ENCODE measurements around the gene MLPH. TPM values are rescaled to one million over a fixed set of nuclear protein-coding genes. Genes with fewer than 3 reads are reported as not detected.

Gene MLPH
- total RNA-seq, 6 experiments from 2014 or later = 20.8 to 52.8 (median 35.1) TPM

DNA sequence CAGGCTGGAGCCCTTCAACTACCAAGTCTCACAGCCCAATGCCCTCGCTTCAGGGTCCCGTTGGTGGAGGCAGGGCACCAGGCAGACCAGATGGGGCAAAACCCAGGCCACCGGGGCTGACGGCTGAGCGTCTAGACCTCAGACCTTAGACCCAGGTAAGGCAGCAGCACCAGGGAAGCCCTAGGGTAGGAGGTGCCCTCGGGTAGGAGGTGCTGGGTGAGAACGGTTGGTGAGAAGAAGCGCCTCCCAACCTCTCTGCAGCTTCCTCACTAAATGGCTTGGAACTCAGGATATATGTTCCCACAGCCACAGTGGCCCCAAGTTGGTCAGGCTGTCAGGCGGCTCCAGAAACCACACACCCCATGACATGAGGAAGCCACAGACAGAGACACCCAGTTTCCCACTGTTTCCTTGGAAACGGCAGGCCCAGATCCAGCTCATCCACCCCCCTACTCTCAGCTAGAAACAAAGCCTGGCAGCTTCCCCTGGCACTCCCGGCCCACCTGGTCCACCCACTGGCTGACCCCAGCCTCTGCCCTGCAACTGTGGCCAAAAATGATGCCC is 13.1 kb upstream of the MLPH start:
- Histone ChIP-seq H3K36me3 (no peaks in the 10 kb centered on the region), H3K4me1 (peaks cover 0 to 16% (median 5%) of the 10 kb centered on the region in 4 donors), H3K27ac (peak overlapping the region in 2 of 3 donors; percentile 94 to 97), H3K9me3 (no peaks in the 10 kb centered on the region), H3K27me3 (no peaks in the 10 kb centered on the region), H3K4me3 (no peak overlapping the region)
- no peak for DNase-seq
- ATAC-seq = no peak
- WGBS (ENCODE audit: insufficient coverage, low coverage, low lambda C conversion rate, missing lambda C conversion rate) = 56% methylated on average over 3 of the region's 11 CpGs
- intact Hi-C loops (cut with DNase I) = no loop called here
- TF ChIP-seq POLR2A (IDR thresholded peaks at IDR 0.05) = peak; percentile 26
- TF ChIP-seq, protein P1, sequence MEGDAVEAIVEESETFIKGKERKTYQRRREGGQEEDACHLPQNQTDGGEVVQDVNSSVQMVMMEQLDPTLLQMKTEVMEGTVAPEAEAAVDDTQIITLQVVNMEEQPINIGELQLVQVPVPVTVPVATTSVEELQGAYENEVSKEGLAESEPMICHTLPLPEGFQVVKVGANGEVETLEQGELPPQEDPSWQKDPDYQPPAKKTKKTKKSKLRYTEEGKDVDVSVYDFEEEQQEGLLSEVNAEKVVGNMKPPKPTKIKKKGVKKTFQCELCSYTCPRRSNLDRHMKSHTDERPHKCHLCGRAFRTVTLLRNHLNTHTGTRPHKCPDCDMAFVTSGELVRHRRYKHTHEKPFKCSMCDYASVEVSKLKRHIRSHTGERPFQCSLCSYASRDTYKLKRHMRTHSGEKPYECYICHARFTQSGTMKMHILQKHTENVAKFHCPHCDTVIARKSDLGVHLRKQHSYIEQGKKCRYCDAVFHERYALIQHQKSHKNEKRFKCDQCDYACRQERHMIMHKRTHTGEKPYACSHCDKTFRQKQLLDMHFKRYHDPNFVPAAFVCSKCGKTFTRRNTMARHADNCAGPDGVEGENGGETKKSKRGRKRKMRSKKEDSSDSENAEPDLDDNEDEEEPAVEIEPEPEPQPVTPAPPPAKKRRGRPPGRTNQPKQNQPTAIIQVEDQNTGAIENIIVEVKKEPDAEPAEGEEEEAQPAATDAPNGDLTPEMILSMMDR (IDR thresholded peaks at IDR 0.05) = no peak

DNA sequence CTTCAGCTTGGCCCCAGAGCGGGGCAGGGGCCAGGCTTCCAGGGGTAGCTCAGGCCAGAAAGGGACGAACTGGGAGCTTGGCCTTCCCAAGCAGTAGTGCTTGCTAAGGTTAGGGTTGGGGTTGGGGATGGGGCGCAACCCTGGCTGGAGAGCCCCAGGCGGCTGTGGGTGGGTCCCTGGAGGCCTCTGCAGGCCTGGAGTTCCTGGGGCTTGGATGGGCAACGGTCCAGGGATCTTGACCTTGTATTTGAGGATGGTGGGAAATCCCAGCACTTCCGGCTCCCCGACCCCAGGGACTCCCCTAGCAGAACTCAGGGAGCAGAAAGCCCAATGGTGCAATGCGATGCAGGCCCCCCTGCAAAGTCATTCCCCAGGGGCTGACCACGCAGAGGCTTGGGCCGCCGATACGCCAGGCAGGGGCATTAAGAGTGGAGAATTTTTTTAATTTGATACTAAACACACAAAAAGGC is 12.6 kb upstream of the MLPH start:
- H3K9me3 ChIP-seq = no peaks in the 10 kb centered on the region
- ATAC-seq (no peak), DNase-seq (peak in 1 of 3 donors; percentile 30)
- H3K4me3 ChIP-seq = peak overlapping the region; percentile 64 to 75 (median 74)
- no peaks in the 10 kb centered on the region for H3K27me3 ChIP-seq
- no peaks in the 10 kb centered on the region for H3K36me3 ChIP-seq
- peaks cover 0 to 16% (median 5%) of the 10 kb centered on the region in 4 donors for H3K4me1 ChIP-seq
- TF ChIP-seq, protein P1 (IDR thresholded peaks at IDR 0.05) = no peak
- no peak for TF ChIP-seq POLR2A (IDR thresholded peaks at IDR 0.05)
- 73% methylated on average over 5 of the region's 12 CpGs for WGBS (ENCODE audit: insufficient coverage, low coverage, low lambda C conversion rate, missing lambda C conversion rate)
- intact Hi-C loops (cut with DNase I) = no loop called here
- peak overlapping the region; percentile 90 to 97 (median 94) for H3K27ac ChIP-seq

DNA sequence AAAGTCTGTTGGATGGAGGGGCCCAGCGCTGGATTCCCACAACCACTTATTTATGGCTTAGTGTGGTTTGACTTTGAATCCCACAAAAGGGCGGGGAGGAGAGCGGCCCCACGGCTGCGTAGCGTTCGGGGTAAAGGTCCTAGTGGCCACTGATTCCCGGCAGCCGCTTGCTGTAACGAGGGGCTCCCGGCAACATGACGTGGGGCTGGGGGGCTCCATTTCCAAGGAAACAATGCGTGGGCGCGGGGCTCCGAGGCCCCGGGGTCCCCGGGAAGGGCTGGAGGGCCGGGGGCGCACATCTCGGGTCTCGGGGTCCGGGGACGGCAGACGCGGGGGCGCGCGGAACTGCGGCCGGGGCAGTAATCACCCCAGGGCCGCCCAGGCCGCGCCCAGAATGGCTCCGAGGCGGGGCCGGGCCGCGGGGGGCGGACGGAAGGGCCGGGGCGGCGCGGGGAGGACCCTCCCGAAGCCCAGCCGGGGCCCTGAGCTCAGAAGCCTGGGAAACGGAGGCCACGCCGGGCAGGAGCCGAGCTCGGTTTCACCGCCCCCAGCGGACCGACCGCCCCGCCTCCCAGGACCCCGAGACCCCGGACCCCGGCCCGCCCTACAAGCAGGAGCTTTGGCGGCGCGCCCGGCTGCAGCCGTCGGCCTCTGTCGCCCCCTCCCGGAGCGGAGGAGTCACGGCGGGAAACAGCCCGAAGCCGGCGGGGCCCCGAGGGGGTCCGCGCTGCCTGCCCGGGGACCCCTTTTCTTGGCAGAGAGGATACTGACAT is 11.9 kb upstream of the MLPH start:
- TF ChIP-seq POLR2A (IDR thresholded peaks at IDR 0.05) = peak; percentile 70
- TF ChIP-seq, protein P1 (IDR thresholded peaks at IDR 0.05) = peak; percentile 73 to 89 (median 88)
- H3K4me1 ChIP-seq = peaks cover 0 to 18% (median 5%) of the 10 kb centered on the region in 4 donors

DNA sequence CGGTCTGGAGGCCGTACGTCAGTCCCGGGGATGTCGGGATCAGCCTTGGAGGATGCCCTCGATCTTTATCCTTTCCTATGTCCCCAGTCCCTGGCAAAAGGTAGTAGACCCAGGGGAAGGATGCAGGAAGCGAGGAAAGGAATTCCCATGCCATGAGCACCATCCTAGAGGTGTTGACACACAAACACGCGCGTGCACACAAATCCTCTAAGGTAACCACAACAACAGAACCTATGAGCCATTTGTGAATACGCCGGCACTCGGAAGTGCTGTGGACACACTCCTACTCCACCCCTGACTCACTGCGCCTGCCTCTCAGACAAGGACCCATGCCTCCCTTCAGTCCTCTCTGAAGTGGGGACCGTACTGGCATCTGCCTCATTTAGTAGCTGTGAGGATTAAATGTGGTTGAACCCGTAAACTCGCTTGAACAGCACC is 11.3 kb upstream of the MLPH start:
- no peaks in the 10 kb centered on the region for H3K9me3 ChIP-seq
- WGBS (ENCODE audit: insufficient coverage, low coverage, low lambda C conversion rate, missing lambda C conversion rate) = 4% methylated on average over 11 of the region's 17 CpGs
- H3K27ac ChIP-seq = peak overlapping the region; percentile 90 to 97 (median 94)
- ATAC-seq (peak; percentile 1 to 13 (median 7)), DNase-seq (no peak)
- H3K27me3 ChIP-seq = no peaks in the 10 kb centered on the region
- H3K4me3 ChIP-seq = peak overlapping the region; percentile 64 to 75 (median 74)
- TF ChIP-seq POLR2A (IDR thresholded peaks at IDR 0.05) = no peak
- TF ChIP-seq, protein P1 (IDR thresholded peaks at IDR 0.05) = no peak
- intact Hi-C loops (cut with DNase I) = no loop called here
- no peaks in the 10 kb centered on the region for H3K36me3 ChIP-seq
- peaks cover 0 to 20% (median 5%) of the 10 kb centered on the region in 4 donors for H3K4me1 ChIP-seq

More for the DNA sequence above, 11.9 kb upstream of the MLPH start:
- H3K36me3 ChIP-seq = no peaks in the 10 kb centered on the region
- peak overlapping the region; percentile 90 to 97 (median 94) for H3K27ac ChIP-seq
- H3K9me3 ChIP-seq = no peaks in the 10 kb centered on the region
- under 1% methylated on average over 22 of the region's 79 CpGs for WGBS (ENCODE audit: insufficient coverage, low coverage, low lambda C conversion rate, missing lambda C conversion rate)
- intact Hi-C loops (cut with DNase I) = no loop called here
- peak overlapping the region; percentile 64 to 75 (median 74) for H3K4me3 ChIP-seq
- peak; percentile 81 to 86 (median 82) for DNase-seq
- H3K27me3 ChIP-seq = no peaks in the 10 kb centered on the region
- peak; percentile 79 to 86 (median 81) for ATAC-seq
